GM12865 (cell line): ENCODE results near the gene OBP2A.
"Not testable (repeated sequence)": the region's sequence is repeated elsewhere in the genome, so short reads cannot be mapped to it uniquely, and the experiment has no call there.

ENCODE experiments used
- DNase-seq: peaks from one replicate; pipeline ENCODE4 v3.0.0; 2010; ENCODE audit warnings: low read depth
- H3K4me3 ChIP-seq: 2 replicates; pipeline ENCODE4 v1.5.1; 2011; ENCODE audit warnings: mild to moderate bottlenecking, low read depth, low read length, control low read depth
- CTCF ChIP-seq: IDR thresholded peaks from 2 replicates; pipeline ENCODE4 v1.5.1; 2011; ENCODE audit warnings: low read length, control low read depth, low read depth, inconsistent platforms; ENCODE audit not compliant: insufficient read depth; ENCODE audit errors: missing control alignments

OBP2A gene

GRCh38 chr9:135513351-135513846 lies 32.5 kb upstream of the OBP2A start:
- DNase-seq, result no peak
- no peak overlapping the region for H3K4me3 ChIP-seq
- no peak for TF ChIP-seq CTCF

- not testable (repeated sequence) for H3K4me3 ChIP-seq
Observed at GRCh38 chr9:135513906-135514305, 32.0 kb upstream of the OBP2A start.

GRCh38 chr9:135514342-135515082 lies 31.4 kb upstream of the OBP2A start:
- no peak for DNase-seq
- TF ChIP-seq CTCF, result no peak
- no peak overlapping the region for H3K4me3 ChIP-seq

More at GRCh38 chr9:135513906-135514305, 32.0 kb upstream of the OBP2A start:
- DNase-seq, result not testable (repeated sequence)

GRCh38 chr9:135515083-135515951 lies 30.6 kb upstream of the OBP2A start:
- no peak overlapping the region for H3K4me3 ChIP-seq
- no peak for DNase-seq
- no peak for TF ChIP-seq CTCF

- no peak for TF ChIP-seq CTCF
- no peak overlapping the region for H3K4me3 ChIP-seq
- DNase-seq, result no peak
Observed at GRCh38 chr9:135516132-135516860, 29.6 kb upstream of the OBP2A start.

- no peak for TF ChIP-seq CTCF
- no peak overlapping the region for H3K4me3 ChIP-seq
- DNase-seq, result no peak
Observed at GRCh38 chr9:135517407-135517822, 28.5 kb upstream of the OBP2A start.
